ENCODE measurements around the gene FGF14. TPM values are rescaled to one million over a fixed set of nuclear protein-coding genes. Genes with fewer than 3 reads are reported as not detected.

Gene FGF14
- total and polyA plus RNA-seq, 2 donors (not counting 3 experiments of a cell fraction or from before 2014, with no cell fraction given), result not detected

DNA sequence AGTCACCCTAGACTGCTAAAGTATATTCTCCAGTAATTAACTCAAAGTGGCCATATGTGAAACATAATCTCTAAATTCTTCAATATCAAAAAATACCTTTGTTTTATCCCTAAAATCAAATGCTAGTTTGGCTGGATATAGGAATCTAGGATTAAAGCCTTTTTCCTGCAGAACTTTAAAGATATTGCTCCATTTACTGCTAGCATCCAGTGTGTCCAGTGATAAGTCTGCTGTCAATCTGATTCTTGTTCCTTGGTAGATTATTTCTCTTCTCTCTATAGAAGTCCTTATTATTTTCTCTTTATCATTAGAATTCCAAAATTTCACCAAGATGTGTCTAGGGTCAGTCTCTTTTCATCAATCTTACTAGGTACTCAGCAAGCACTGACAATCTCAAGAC is 384.6 kb downstream of the FGF14 start:
- Histone ChIP-seq H3K79me2 (ENCODE audit: control insufficient read depth, insufficient read depth, low read length) (no peaks in the 10 kb centered on the region), H3K9ac (replicated peaks; ENCODE audit: extremely low read depth, insufficient read depth, low read length) (no peak overlapping the region), H3K27me3 (ENCODE audit: control insufficient read depth in 2 of 2, insufficient read depth in 2 of 2, low read length in 2 of 2) (no peaks in the 10 kb centered on the region), H4K20me1 (replicated peaks; ENCODE audit: control insufficient read depth, extremely low read depth, insufficient read depth, low read length) (no peaks in the 10 kb centered on the region), H3K9me3 (replicated peaks; ENCODE audit: control insufficient read depth, insufficient read depth, low read length) (peaks cover 2% of the 10 kb centered on the region), H3K27ac (ENCODE audit: insufficient read depth, low read depth, low read length) (no peak overlapping the region), H3K36me3 (ENCODE audit: control insufficient read depth in 2 of 2, extremely low read depth in 1 of 2, insufficient read depth in 2 of 2, low read length in 2 of 2) (no peaks in the 10 kb centered on the region), H3K9me1 (replicated peaks; ENCODE audit: control insufficient read depth, extremely low read depth, insufficient read depth, low read length) (no peaks in the 10 kb centered on the region), H3K4me2 (ENCODE audit: insufficient read depth, low read length) (no peak overlapping the region), H2AFZ (ENCODE audit: low read depth, low read length) (no peak overlapping the region), H3K4me1 (ENCODE audit: control insufficient read depth, extremely low read depth, insufficient read depth, low read length) (no peaks in the 10 kb centered on the region), H3K4me3 (replicated peaks in 1 of 3; ENCODE audit: insufficient read depth in 1 of 3, low read depth in 1 of 3, low read length in 3 of 3) (no peak overlapping the region)
- ChIA-PET CTCF (no interaction called here), POLR2A (no interaction called here)
- TF ChIP-seq GATA2 (IDR thresholded peaks at IDR 0.05; ENCODE audit: insufficient read depth, insufficient read length, low read depth, low read length) (no peak), FOS (IDR thresholded peaks at IDR 0.05; ENCODE audit: borderline replicate concordance, insufficient read depth, low read length) (no peak), JUN (IDR thresholded peaks at IDR 0.05; ENCODE audit: borderline replicate concordance, insufficient read depth, insufficient read length, low read depth) (no peak), POLR2A (IDR thresholded peaks at IDR 0.05; ENCODE audit: low read depth, low read length) (no peak), EZH2 (IDR thresholded peaks at IDR 0.05; ENCODE audit: borderline replicate concordance, low read depth, low read length, severe bottlenecking) (no peak), POLR2AphosphoS5 (IDR thresholded peaks at IDR 0.05; ENCODE audit: insufficient read depth, low read depth, low read length) (no peak), MYC (IDR thresholded peaks at IDR 0.05; ENCODE audit: low read depth, low read length) (no peak)
- TF ChIP-seq, protein P1, sequence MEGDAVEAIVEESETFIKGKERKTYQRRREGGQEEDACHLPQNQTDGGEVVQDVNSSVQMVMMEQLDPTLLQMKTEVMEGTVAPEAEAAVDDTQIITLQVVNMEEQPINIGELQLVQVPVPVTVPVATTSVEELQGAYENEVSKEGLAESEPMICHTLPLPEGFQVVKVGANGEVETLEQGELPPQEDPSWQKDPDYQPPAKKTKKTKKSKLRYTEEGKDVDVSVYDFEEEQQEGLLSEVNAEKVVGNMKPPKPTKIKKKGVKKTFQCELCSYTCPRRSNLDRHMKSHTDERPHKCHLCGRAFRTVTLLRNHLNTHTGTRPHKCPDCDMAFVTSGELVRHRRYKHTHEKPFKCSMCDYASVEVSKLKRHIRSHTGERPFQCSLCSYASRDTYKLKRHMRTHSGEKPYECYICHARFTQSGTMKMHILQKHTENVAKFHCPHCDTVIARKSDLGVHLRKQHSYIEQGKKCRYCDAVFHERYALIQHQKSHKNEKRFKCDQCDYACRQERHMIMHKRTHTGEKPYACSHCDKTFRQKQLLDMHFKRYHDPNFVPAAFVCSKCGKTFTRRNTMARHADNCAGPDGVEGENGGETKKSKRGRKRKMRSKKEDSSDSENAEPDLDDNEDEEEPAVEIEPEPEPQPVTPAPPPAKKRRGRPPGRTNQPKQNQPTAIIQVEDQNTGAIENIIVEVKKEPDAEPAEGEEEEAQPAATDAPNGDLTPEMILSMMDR (IDR thresholded peaks at IDR 0.05; ENCODE audit: extremely low read depth in 1 of 2, insufficient read depth in 1 of 2, low read depth in 1 of 2, low read length in 2 of 2), result no peak
- TF ChIP-seq, protein P2, sequence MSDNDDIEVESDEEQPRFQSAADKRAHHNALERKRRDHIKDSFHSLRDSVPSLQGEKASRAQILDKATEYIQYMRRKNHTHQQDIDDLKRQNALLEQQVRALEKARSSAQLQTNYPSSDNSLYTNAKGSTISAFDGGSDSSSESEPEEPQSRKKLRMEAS (IDR thresholded peaks at IDR 0.05; ENCODE audit: insufficient read depth, insufficient read length), result no peak
- FAIRE-seq, result no peak
- no peak for DNase-seq (ENCODE audit: low read depth, low spot score)
- BruUV-seq (replicated peaks), result no TSS peak
- dilution Hi-C loops (cut with MboI; ENCODE audit: extremely low pct_ligation_motif_present, low sequenced_read_pairs) (no loop called here), intact Hi-C loops (cut with micrococcal nuclease) (no loop called here)
